Measurements from ENCODE around the gene TCF4. TPM values are rescaled to one million over a fixed set of nuclear protein-coding genes. Genes with fewer than 3 reads are reported as not detected.
A peak's percentile ranks its signal among the peaks of the same experiment; 100 is the strongest.

The TCF4 gene
- total and polyA plus RNA-seq, 2 donors (not counting 1 experiment from before 2014, with no cell fraction given), result 68.5 to 353 TPM

DNA sequence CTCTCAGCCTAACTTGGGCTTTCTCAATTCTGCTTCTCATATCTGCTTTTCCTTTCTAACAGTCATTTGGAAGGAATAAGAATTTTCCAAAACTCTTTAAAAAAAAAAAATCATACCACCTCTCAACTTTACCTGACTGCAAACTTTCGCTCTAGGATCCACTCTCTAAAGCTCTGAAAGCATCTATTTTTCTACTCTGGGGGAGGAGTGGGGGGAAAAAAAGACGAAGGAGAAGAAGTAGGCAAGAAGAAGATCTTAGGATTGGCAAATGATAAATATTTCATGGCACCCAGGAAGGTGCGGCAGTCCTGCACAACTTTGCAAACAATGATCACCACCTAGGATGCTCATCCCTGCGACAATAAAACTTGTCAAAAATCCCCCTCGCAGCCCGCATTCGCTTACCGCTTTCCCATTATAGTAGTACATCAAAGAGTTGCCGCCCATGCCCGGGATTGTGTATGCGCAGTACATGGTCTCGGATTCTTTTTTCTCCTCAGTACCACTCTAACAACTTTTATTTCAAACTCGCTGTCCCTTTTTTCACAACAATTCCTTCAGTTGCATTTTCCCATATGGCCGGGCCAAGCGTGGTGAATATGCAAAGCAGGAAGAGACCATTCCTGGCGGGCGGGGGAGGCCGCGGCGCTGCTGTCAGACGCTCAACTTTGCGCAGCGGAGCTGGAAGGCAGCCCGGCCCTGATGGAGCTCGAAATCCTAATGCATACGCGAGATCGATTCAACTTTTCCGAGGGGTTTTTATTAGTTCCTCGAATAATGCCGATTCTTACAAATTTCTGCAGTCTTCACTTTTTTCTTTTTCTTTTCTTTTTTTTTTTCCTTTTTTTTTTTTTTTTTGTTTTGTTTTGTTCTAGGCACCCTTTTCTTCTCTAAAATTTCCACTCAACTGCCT, 266.5 kb downstream of the TCF4 start:
- peaks cover 41 to 62% of the 10 kb centered on the region in 2 donors for H3K4me1 ChIP-seq (ENCODE audit: control insufficient read depth in 2 of 2, insufficient read depth in 2 of 2, low read length in 2 of 2)
- H3K27me3 ChIP-seq (replicated peaks in 1 of 4; ENCODE audit: control extremely low read depth in 1 of 4, control insufficient read depth in 3 of 4, insufficient read depth in 4 of 4, low read length in 3 of 4), result no peaks in the 10 kb centered on the region
- peak overlapping the region; percentile 92 for H3K27ac Mint-ChIP-seq
- peak overlapping the region; percentile 79 to 97 (median 84) for H3K4me3 ChIP-seq (ENCODE audit: control extremely low read depth in 1 of 5, extremely low read depth in 1 of 5, insufficient read depth in 1 of 5, low read depth in 2 of 5, low read length in 4 of 5)
- WGBS (ENCODE audit: insufficient coverage), result 0% methylated on average over 24 of the region's 31 CpGs
- peak overlapping the region; percentile 94 for H3K9ac ChIP-seq (ENCODE audit: low read length)
- peak overlapping the region; percentile 85 to 93 for H3K27ac ChIP-seq (ENCODE audit: low read length in 2 of 2)
- CTCF ChIA-PET, result interaction anchor here (0.7 to 6.4 kb wide), 20 partner anchors 8 to 1254 kb away, joined by 3 to 26 read pairs (median 4); no protein-coding TSS in a partner anchor
- H3K9me3 ChIP-seq (ENCODE audit: control extremely low read depth in 1 of 3, control insufficient read depth in 2 of 3, insufficient read depth in 1 of 3, low read length in 2 of 3), result no peaks in the 10 kb centered on the region
- no peak for TF ChIP-seq EZH2 (IDR thresholded peaks at IDR 0.05; ENCODE audit: borderline replicate concordance, insufficient read depth, low read depth, low read length, poor library complexity, severe bottlenecking)
- TF ChIP-seq, protein P1, sequence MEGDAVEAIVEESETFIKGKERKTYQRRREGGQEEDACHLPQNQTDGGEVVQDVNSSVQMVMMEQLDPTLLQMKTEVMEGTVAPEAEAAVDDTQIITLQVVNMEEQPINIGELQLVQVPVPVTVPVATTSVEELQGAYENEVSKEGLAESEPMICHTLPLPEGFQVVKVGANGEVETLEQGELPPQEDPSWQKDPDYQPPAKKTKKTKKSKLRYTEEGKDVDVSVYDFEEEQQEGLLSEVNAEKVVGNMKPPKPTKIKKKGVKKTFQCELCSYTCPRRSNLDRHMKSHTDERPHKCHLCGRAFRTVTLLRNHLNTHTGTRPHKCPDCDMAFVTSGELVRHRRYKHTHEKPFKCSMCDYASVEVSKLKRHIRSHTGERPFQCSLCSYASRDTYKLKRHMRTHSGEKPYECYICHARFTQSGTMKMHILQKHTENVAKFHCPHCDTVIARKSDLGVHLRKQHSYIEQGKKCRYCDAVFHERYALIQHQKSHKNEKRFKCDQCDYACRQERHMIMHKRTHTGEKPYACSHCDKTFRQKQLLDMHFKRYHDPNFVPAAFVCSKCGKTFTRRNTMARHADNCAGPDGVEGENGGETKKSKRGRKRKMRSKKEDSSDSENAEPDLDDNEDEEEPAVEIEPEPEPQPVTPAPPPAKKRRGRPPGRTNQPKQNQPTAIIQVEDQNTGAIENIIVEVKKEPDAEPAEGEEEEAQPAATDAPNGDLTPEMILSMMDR (IDR thresholded peaks at IDR 0.05), result no peak
- DNase-seq, result peak; percentile 92
- no peaks in the 10 kb centered on the region for H3K36me3 ChIP-seq (replicated peaks in 1 of 2; ENCODE audit: control extremely low read depth in 1 of 2, control insufficient read depth in 1 of 2, extremely low read depth in 1 of 2, insufficient read depth in 2 of 2, low read length in 1 of 2)
- POLR2A ChIA-PET, result interaction anchor here (0.5 to 1.4 kb wide), 16 partner anchors 17 to 1693 kb away, joined by 3 to 11 read pairs (median 4); no protein-coding TSS in a partner anchor
- peaks cover 11% of the 10 kb centered on the region for H4K20me1 ChIP-seq (ENCODE audit: control insufficient read depth, insufficient read depth, low read length, poor library complexity, severe bottlenecking)
- peak overlapping the region; percentile 71 for H2AFZ ChIP-seq (ENCODE audit: insufficient read depth, low read depth, low read length, poor library complexity, severe bottlenecking)
- H3K9me3 Mint-ChIP-seq (ENCODE audit: insufficient read depth), result no peaks in the 10 kb centered on the region
- peaks cover 91% of the 10 kb centered on the region for H3K79me2 ChIP-seq (ENCODE audit: control insufficient read depth, insufficient read depth, low read length)
- no peaks in the 10 kb centered on the region for H3K27me3 Mint-ChIP-seq
- H3K4me2 ChIP-seq (replicated peaks; ENCODE audit: low read depth, low read length, poor library complexity, severe bottlenecking), result peak overlapping the region; percentile 81
- peak overlapping the region; percentile 96 for H3K4me3 Mint-ChIP-seq
- H3K4me1 Mint-ChIP-seq, result peaks cover 60% of the 10 kb centered on the region
- intact Hi-C loops (cut with micrococcal nuclease), result loop anchor here (1.0 to 10.0 kb wide), 12 partner anchors 8 to 1331 kb away; partner anchors contain the start of genes POLI, TCF4, TXNL1 and WDR7
- peak; percentile 69 for ATAC-seq (ENCODE audit: low read depth)

Measured in B cell (primary cell).